ENCODE data around the gene ZNF75A. TPM values are rescaled to one million over a fixed set of nuclear protein-coding genes. Genes with fewer than 3 reads are reported as not detected.

Gene ZNF75A
- total and polyA plus RNA-seq, 9 of the 15 experiments (the other 6 are each of a cell fraction or from before 2014, with no cell fraction given): 7.2 to 24.5 (median 17.1) TPM

GRCh38 chr16:3305109-3306068 is at the start of gene ZNF75A, which contains the start of gene TIGD7 (continued):
- TF ChIP-seq ZNF407 (IDR thresholded peaks at IDR 0.05; ENCODE audit: low read depth) (peak; percentile 25; the same call in 1 of the 2 replicates), ZBED1 (IDR thresholded peaks at IDR 0.05) (no peak), FOXK1 (CRISPR knock-in tag; IDR thresholded peaks at IDR 0.05; ENCODE audit: borderline replicate concordance) (0 out of 2 replicates have a peak, but pooled peaks have one; percentile 46), PTBP1 (IDR thresholded peaks at IDR 0.05; ENCODE audit: low read depth, low read length) (0 out of 2 replicates have a peak, but pooled peaks have one; percentile 20), ETV5 (CRISPR knock-in tag; IDR thresholded peaks at IDR 0.05; ENCODE audit: low read depth) (peak; percentile 67; the same call in 1 of the 2 replicates), FIP1L1 (IDR thresholded peaks at IDR 0.05; ENCODE audit: low read depth, low read length, poor library complexity, severe bottlenecking) (peak; percentile 20), KLF10 (CRISPR knock-in tag; IDR thresholded peaks at IDR 0.05) (no peak)
- TF ChIP-seq, protein P1, sequence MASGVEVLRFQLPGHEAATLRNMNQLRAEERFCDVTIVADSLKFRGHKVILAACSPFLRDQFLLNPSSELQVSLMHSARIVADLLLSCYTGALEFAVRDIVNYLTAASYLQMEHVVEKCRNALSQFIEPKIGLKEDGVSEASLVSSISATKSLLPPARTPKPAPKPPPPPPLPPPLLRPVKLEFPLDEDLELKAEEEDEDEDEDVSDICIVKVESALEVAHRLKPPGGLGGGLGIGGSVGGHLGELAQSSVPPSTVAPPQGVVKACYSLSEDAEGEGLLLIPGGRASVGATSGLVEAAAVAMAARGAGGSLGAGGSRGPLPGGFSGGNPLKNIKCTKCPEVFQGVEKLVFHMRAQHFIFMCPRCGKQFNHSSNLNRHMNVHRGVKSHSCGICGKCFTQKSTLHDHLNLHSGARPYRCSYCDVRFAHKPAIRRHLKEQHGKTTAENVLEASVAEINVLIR (CRISPR knock-in tag; IDR thresholded peaks at IDR 0.05): peak; percentile 57; the same call in 1 of the 2 replicates
- TF ChIP-seq, protein P2, sequence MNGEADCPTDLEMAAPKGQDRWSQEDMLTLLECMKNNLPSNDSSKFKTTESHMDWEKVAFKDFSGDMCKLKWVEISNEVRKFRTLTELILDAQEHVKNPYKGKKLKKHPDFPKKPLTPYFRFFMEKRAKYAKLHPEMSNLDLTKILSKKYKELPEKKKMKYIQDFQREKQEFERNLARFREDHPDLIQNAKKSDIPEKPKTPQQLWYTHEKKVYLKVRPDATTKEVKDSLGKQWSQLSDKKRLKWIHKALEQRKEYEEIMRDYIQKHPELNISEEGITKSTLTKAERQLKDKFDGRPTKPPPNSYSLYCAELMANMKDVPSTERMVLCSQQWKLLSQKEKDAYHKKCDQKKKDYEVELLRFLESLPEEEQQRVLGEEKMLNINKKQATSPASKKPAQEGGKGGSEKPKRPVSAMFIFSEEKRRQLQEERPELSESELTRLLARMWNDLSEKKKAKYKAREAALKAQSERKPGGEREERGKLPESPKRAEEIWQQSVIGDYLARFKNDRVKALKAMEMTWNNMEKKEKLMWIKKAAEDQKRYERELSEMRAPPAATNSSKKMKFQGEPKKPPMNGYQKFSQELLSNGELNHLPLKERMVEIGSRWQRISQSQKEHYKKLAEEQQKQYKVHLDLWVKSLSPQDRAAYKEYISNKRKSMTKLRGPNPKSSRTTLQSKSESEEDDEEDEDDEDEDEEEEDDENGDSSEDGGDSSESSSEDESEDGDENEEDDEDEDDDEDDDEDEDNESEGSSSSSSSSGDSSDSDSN (IDR thresholded peaks at IDR 0.05; ENCODE audit: borderline replicate concordance in 1 of 2, low read depth in 2 of 2, low read length in 2 of 2): no peak; a peak in 1 of 4 replicates
- TF ChIP-seq, protein P3, sequence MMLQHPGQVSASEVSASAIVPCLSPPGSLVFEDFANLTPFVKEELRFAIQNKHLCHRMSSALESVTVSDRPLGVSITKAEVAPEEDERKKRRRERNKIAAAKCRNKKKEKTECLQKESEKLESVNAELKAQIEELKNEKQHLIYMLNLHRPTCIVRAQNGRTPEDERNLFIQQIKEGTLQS (IDR thresholded peaks at IDR 0.05): no peak
- TF ChIP-seq, protein P3 (CRISPR knock-in tag; conservative IDR thresholded peaks at IDR 0.05): 0 out of 2 replicates have a peak, but pooled peaks have one; percentile 18
